ENCODE data around the gene GSTA3. TPM values are rescaled to one million over a fixed set of nuclear protein-coding genes. Genes with fewer than 3 reads are reported as not detected.

The GSTA3 gene
- total and polyA plus RNA-seq, 4 donors = 1.1 to 5.8 (median 2.4) TPM

DNA sequence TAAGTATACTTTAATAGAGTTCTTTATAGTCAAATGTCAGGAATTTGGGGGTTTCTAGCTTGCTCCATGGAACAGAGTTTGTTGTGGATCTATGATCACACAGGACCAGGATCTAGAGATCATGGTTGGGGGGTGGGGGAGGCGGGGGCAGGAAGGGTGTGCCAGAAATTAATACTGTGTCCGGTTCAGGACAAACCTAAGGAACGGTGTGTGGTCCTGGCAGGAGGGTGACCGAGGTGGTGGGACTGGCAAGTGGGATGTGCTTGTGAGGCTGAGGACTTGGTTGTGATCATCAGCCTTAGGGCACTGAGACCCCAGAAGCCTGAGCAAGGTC is 27.9 kb downstream of the GSTA3 start:
- DNase-seq = no peak
- no peak for ATAC-seq (ENCODE audit: insufficient read depth, low FRiP score)
- no peak overlapping the region for H3K27ac ChIP-seq (ENCODE audit: low read depth in 1 of 2, low read length in 1 of 2)
- H3K9ac ChIP-seq (ENCODE audit: insufficient read depth in 1 of 2, low read length in 2 of 2) = peak overlapping the region in 1 of 2 donors; percentile 96
- no peaks in the 10 kb centered on the region for H3K36me3 ChIP-seq (ENCODE audit: control insufficient read depth in 4 of 4, insufficient read depth in 4 of 4, low read length in 4 of 4)
- no peaks in the 10 kb centered on the region for H3K9me3 ChIP-seq (ENCODE audit: control insufficient read depth in 4 of 4, insufficient read depth in 3 of 4, low read length in 3 of 4)
- WGBS, 2 donors = 54 to 90% methylated on average over 4 of the region's 4 CpGs
- no peak for TF ChIP-seq CTCF (IDR thresholded peaks at IDR 0.05; ENCODE audit: control extremely low read depth, extremely low read depth)
- H3K4me1 ChIP-seq (ENCODE audit: control insufficient read depth in 5 of 5, insufficient read depth in 5 of 5, low read length in 5 of 5) = no peaks in the 10 kb centered on the region
- H3K27me3 ChIP-seq (ENCODE audit: control insufficient read depth in 3 of 3, insufficient read depth in 3 of 3, low read length in 2 of 3) = no peaks in the 10 kb centered on the region
- no peak overlapping the region for H3K4me3 ChIP-seq

DNA sequence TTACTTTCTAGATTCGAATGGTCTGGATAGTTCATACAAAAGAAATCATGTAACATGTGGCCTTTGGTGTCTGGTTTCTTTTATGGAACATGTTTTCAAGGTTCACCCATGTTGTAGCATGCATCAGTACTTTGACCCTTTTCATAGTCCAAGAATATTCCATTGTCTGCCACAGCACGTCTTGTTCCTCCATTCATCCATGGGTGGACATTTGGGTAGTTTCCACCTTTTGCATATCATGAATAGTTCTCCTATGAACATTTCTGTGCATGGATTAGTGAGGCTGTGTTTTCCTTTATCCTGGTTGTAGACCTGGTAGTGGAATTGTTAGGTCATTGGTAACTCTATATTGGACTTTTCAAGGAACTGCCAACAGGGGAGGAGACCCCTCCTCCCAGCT is 31.7 kb downstream of the GSTA3 start:
- H3K36me3 ChIP-seq (ENCODE audit: control insufficient read depth in 4 of 4, insufficient read depth in 4 of 4, low read length in 4 of 4) = no peaks in the 10 kb centered on the region
- no peaks in the 10 kb centered on the region for H3K9me3 ChIP-seq (ENCODE audit: control insufficient read depth in 4 of 4, insufficient read depth in 3 of 4, low read length in 3 of 4)
- 85 to 87% methylated on average over 2 of the region's 2 CpGs for WGBS, 2 donors
- DNase-seq = no peak
- no peak for ATAC-seq (ENCODE audit: insufficient read depth, low FRiP score)
- no peak overlapping the region for H3K27ac ChIP-seq (ENCODE audit: low read depth in 1 of 2, low read length in 1 of 2)
- no peaks in the 10 kb centered on the region for H3K27me3 ChIP-seq (ENCODE audit: control insufficient read depth in 3 of 3, insufficient read depth in 3 of 3, low read length in 2 of 3)
- H3K4me3 ChIP-seq = no peak overlapping the region
- H3K4me1 ChIP-seq (ENCODE audit: control insufficient read depth in 5 of 5, insufficient read depth in 5 of 5, low read length in 5 of 5) = peaks cover 0 to 8% (median 0%) of the 10 kb centered on the region in 5 donors
- no peak for TF ChIP-seq CTCF (IDR thresholded peaks at IDR 0.05; ENCODE audit: control extremely low read depth, extremely low read depth)
- H3K9ac ChIP-seq (ENCODE audit: insufficient read depth in 1 of 2, low read length in 2 of 2) = no peak overlapping the region

- H3K27me3 ChIP-seq (ENCODE audit: control insufficient read depth in 3 of 3, insufficient read depth in 3 of 3, low read length in 2 of 3) = no peaks in the 10 kb centered on the region
- H3K4me3 ChIP-seq = no peak overlapping the region
- no peaks in the 10 kb centered on the region for H3K9me3 ChIP-seq (ENCODE audit: control insufficient read depth in 4 of 4, insufficient read depth in 3 of 4, low read length in 3 of 4)
- DNase-seq (no peak), ATAC-seq (ENCODE audit: insufficient read depth, low FRiP score) (no peak)
- 81 to 88% methylated on average over 3 of the region's 3 CpGs for WGBS, 2 donors
- no peak for TF ChIP-seq CTCF (IDR thresholded peaks at IDR 0.05; ENCODE audit: control extremely low read depth, extremely low read depth)
- H3K27ac ChIP-seq (ENCODE audit: low read depth in 1 of 2, low read length in 1 of 2) = no peak overlapping the region
- H3K4me1 ChIP-seq (ENCODE audit: control insufficient read depth in 5 of 5, insufficient read depth in 5 of 5, low read length in 5 of 5) = peaks cover 0 to 15% (median 2%) of the 10 kb centered on the region in 5 donors
- H3K9ac ChIP-seq (ENCODE audit: insufficient read depth in 1 of 2, low read length in 2 of 2) = no peak overlapping the region
- no peaks in the 10 kb centered on the region for H3K36me3 ChIP-seq (ENCODE audit: control insufficient read depth in 4 of 4, insufficient read depth in 4 of 4, low read length in 4 of 4)
Observed at GRCh38 chr6:52877168-52877567, 32.3 kb downstream of the GSTA3 start.

- Histone ChIP-seq H3K27ac (ENCODE audit: low read depth in 1 of 2, low read length in 1 of 2) (no peak overlapping the region), H3K4me3 (no peak overlapping the region), H3K27me3 (ENCODE audit: control insufficient read depth in 3 of 3, insufficient read depth in 3 of 3, low read length in 2 of 3) (no peaks in the 10 kb centered on the region), H3K9me3 (ENCODE audit: control insufficient read depth in 4 of 4, insufficient read depth in 3 of 4, low read length in 3 of 4) (no peaks in the 10 kb centered on the region), H3K9ac (ENCODE audit: insufficient read depth in 1 of 2, low read length in 2 of 2) (no peak overlapping the region), H3K4me1 (ENCODE audit: control insufficient read depth in 5 of 5, insufficient read depth in 5 of 5, low read length in 5 of 5) (peaks cover 0 to 23% (median 6%) of the 10 kb centered on the region in 5 donors), H3K36me3 (ENCODE audit: control insufficient read depth in 4 of 4, insufficient read depth in 4 of 4, low read length in 4 of 4) (no peaks in the 10 kb centered on the region)
- DNase-seq = peak in 2 of 3 donors; percentile 21 to 55
- ATAC-seq (ENCODE audit: insufficient read depth, low FRiP score) = no peak
- no peak for TF ChIP-seq CTCF (IDR thresholded peaks at IDR 0.05; ENCODE audit: control extremely low read depth, extremely low read depth)
- 87 to 90% methylated on average over 7 of the region's 7 CpGs for WGBS, 2 donors
Observed at GRCh38 chr6:52876056-52876787, 33.3 kb downstream of the GSTA3 start.
